ENCODE results near the gene MAPK8IP1.

DNA sequence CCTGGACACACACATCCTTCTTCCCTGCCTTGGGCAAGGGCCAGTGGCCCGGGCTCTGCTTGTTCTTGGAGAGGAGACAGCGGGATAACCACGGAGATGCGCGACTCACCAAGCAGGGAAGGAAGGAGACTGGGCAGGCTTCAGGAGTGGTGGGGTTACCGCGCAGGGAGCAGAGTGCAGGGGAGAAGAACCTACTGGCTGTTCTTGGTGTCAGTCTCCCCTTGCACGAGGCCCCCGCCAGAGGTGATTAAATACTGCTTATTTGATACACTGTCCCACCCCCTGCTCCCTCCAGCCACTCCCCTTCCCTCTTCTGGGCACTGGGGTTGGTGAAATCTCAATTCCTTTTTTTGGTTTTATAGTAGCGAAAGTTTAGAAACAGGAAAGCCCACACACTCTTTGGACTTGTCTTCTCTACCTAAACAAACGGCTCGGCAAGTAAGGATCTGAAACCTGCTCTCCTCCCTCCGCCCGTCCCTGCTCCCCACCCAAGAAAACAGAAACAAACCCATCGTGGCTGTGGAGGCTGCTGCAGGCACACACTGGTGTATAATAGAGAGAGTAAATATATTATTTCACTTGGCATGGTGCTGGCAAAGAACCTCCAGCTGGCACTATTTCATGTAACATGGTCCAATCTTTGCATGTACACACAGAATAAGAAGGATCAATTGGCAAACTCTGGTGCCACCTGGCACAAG, 47.8 kb downstream of the MAPK8IP1 start:
- TF ChIP-seq, protein P1, sequence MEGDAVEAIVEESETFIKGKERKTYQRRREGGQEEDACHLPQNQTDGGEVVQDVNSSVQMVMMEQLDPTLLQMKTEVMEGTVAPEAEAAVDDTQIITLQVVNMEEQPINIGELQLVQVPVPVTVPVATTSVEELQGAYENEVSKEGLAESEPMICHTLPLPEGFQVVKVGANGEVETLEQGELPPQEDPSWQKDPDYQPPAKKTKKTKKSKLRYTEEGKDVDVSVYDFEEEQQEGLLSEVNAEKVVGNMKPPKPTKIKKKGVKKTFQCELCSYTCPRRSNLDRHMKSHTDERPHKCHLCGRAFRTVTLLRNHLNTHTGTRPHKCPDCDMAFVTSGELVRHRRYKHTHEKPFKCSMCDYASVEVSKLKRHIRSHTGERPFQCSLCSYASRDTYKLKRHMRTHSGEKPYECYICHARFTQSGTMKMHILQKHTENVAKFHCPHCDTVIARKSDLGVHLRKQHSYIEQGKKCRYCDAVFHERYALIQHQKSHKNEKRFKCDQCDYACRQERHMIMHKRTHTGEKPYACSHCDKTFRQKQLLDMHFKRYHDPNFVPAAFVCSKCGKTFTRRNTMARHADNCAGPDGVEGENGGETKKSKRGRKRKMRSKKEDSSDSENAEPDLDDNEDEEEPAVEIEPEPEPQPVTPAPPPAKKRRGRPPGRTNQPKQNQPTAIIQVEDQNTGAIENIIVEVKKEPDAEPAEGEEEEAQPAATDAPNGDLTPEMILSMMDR (IDR thresholded peaks at IDR 0.05): no peak
- no peak for TF ChIP-seq POLR2A (IDR thresholded peaks at IDR 0.05)

Measured in lower leg skin (tissue), 3 donors.